Esophagus muscularis mucosa (tissue), 4 donors: ENCODE results near the gene MMP7. TPM values are rescaled to one million over a fixed set of nuclear protein-coding genes. Genes with fewer than 3 reads are reported as not detected.

Experiments used
- DNase-seq: peaks from one replicate; pipeline ENCODE4 v3.0.0-alpha.2; 2017; ENCODE audit errors: extremely low spot score
- H3K27ac ChIP-seq, 4 donors: fragments of 200-600 bp; sonication (generic); replicated peaks in 1 of 4; 1 replicate in 3 of 4; 2 replicates in 1 of 4; pipeline ENCODE4 v1.5.1; 2016 to 2019; ENCODE audit warnings: mild to moderate bottlenecking in 1 of 4
- H3K27me3 ChIP-seq, 4 donors: fragments of 200-600 bp; sonication (generic); one replicate each; pipeline versions ENCODE4 v1.5.1 to v1.6.0; 2016 to 2019
- H3K36me3 ChIP-seq, 4 donors: fragments of 200-600 bp; sonication (generic); one replicate each; pipeline ENCODE4 v1.5.1; 2016 to 2019
- H3K4me1 ChIP-seq, 4 donors: fragments of 200-600 bp; sonication (generic); one replicate each; pipeline ENCODE4 v1.5.1; 2016 to 2019
- H3K4me3 ChIP-seq, 4 donors: fragments of 200-600 bp; sonication (generic); 1 replicate in 2 of 4; 2 replicates in 2 of 4; pipeline ENCODE4 v1.5.1; 2016 to 2019; ENCODE audit warnings: mild to moderate bottlenecking in 4 of 4, moderate library complexity in 1 of 4
- H3K9me3 ChIP-seq, 4 donors: fragments of 200-600 bp; sonication (generic); 1 replicate in 3 of 4; 2 replicates in 1 of 4; pipeline ENCODE4 v1.5.1; 2016 to 2019
- EP300 ChIP-seq: sonication (generic); formaldehyde crosslinking; IDR thresholded peaks from one replicate; pipeline ENCODE4 v1.6.1; 2017; ENCODE audit warnings: antibody characterized with exemption
- POLR2A ChIP-seq: fragments of 450-650 bp; IDR thresholded peaks from one replicate; pipeline ENCODE4 v1.6.1; 2017; ENCODE audit warnings: antibody characterized with exemption, moderate library complexity, mild to moderate bottlenecking, low read depth
- POLR2AphosphoS5 ChIP-seq, 2 donors: sonication (generic); formaldehyde crosslinking; IDR thresholded peaks; one replicate each; pipeline ENCODE4 v1.6.1; 2017; ENCODE audit warnings: antibody characterized with exemption in 2 of 2
- WGBS: methylation state at CpG from one replicate; pipeline ENCODE4 v1.1.5; 2018; 5-methylcytosine and 5-hydroxymethylcytosine counted together
- intact Hi-C: fragments of 100-400 bp; cut with DNase I; formaldehyde crosslinking; loops from one replicate; pipeline ENCODE4 v1.15.1; 2023
- total RNA-seq, 4 donors: library from RNA; depleted of rRNA; stranded (reverse); fragments of >200 nt; gene quantifications; one replicate each; pipeline versions ENCODE4 v1.1.0 to v1.2.1, GENCODE V29; 2016
- TF ChIP-seq, protein P1 (sequence below), 3 experiments: fragments of 200-600 bp in 2 of 3; fragments of 450-650 bp in 1 of 3; sonication (generic) in 2 of 3; IDR thresholded peaks; one replicate each; pipeline ENCODE4 v1.5.1; 2017 to 2019; ENCODE audit warnings: antibody characterized with exemption in 3 of 3, mild to moderate bottlenecking in 2 of 3, moderate library complexity in 1 of 3

MMP7 gene
- total RNA-seq, 4 donors from 2014 or later = not detected

DNA sequence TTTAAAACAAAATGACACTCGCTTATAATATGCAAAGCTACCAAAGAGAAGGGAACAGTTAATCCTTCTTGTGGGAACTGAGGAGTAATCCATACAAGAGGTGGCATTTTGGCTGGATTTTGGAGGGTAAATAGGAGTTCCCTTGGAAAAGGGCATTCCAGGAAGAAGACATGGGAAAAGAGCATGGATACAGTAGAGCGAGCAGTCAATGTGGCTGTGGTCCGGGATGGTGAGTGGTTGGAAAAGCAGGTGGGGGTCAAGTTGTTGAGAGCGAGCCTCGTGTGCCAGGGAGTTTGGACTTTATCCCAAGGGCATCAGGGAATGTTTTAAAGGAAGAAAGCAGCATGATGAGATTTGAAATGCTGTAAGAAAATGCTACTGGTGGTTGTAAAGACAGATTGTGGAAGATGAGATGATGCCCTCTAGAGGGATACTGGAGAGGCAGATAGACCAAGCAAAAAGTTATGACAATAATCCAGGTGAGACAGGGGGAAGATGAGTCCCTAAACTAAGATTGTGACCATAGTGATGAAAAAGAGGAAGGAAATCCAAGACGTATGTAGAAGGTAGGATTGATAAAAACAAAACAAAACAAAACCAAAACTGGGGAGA, 3.8 kb upstream of the MMP7 start:
- DNase-seq = no peak
- TF ChIP-seq, protein P1, sequence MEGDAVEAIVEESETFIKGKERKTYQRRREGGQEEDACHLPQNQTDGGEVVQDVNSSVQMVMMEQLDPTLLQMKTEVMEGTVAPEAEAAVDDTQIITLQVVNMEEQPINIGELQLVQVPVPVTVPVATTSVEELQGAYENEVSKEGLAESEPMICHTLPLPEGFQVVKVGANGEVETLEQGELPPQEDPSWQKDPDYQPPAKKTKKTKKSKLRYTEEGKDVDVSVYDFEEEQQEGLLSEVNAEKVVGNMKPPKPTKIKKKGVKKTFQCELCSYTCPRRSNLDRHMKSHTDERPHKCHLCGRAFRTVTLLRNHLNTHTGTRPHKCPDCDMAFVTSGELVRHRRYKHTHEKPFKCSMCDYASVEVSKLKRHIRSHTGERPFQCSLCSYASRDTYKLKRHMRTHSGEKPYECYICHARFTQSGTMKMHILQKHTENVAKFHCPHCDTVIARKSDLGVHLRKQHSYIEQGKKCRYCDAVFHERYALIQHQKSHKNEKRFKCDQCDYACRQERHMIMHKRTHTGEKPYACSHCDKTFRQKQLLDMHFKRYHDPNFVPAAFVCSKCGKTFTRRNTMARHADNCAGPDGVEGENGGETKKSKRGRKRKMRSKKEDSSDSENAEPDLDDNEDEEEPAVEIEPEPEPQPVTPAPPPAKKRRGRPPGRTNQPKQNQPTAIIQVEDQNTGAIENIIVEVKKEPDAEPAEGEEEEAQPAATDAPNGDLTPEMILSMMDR (IDR thresholded peaks at IDR 0.05) = no peak
- no peak for TF ChIP-seq EP300
- TF ChIP-seq POLR2A = no peak
- TF ChIP-seq POLR2AphosphoS5 (IDR thresholded peaks at IDR 0.05) = no peak
- no peak overlapping the region for H3K4me3 ChIP-seq
- no peaks in the 10 kb centered on the region for H3K4me1 ChIP-seq
- WGBS = 81% methylated on average over 6 of the region's 6 CpGs
- no peaks in the 10 kb centered on the region for H3K27me3 ChIP-seq
- intact Hi-C loops = no loop called here
- H3K36me3 ChIP-seq = no peaks in the 10 kb centered on the region
- H3K9me3 ChIP-seq = no peaks in the 10 kb centered on the region
- H3K27ac ChIP-seq = no peak overlapping the region

DNA sequence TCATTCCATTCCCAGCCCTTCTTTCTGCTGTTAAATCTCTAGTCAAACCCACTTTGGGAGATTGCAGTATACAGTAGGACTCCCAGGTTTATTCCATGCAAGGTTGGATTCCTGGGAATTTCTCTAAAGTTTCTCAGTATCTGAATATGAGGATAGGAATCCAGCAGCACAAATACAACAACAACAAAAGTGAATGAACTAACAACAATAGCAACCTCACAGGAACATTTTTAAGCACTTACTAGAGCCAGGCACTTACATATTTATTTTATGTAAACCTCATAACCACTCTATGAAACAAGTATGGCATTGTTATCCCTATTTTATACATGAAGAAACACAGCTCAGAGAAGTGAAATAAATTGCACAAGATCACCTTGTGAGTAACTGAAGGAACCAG, 1.9 kb downstream of the MMP7 start:
- intact Hi-C loops = no loop called here
- Histone ChIP-seq H3K4me1 (no peaks in the 10 kb centered on the region), H3K27ac (no peak overlapping the region), H3K9me3 (no peaks in the 10 kb centered on the region), H3K27me3 (no peaks in the 10 kb centered on the region), H3K4me3 (no peak overlapping the region), H3K36me3 (no peaks in the 10 kb centered on the region)
- TF ChIP-seq EP300 (no peak), POLR2AphosphoS5 (IDR thresholded peaks at IDR 0.05) (no peak), POLR2A (no peak)
- TF ChIP-seq, protein P1 (IDR thresholded peaks at IDR 0.05) = no peak
- no peak for DNase-seq

DNA sequence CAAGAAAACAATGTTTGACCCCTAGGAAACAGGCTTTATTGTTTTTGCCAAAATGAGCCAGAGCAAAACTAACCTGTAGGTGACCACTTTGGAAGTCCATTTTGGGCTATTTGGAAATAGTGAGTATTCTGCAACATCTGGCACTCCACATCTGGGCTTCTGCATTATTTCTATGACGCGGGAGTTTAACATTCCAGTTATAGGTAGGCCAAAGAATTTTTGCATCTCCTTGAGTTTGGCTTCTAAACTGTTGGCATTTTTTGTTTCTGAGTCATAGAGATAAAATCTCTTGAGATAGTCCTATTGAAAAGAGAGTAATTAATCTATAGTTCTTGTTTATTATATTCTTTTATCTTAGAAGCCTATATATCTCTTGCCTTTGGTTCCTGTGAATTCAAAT, 2.9 kb downstream of the MMP7 start:
- Histone ChIP-seq H3K27ac (no peak overlapping the region), H3K9me3 (no peaks in the 10 kb centered on the region), H3K36me3 (no peaks in the 10 kb centered on the region), H3K4me3 (no peak overlapping the region), H3K27me3 (no peaks in the 10 kb centered on the region), H3K4me1 (no peaks in the 10 kb centered on the region)
- 95% methylated on average over 2 of the region's 2 CpGs for WGBS
- TF ChIP-seq EP300 (no peak), POLR2AphosphoS5 (IDR thresholded peaks at IDR 0.05) (no peak), POLR2A (no peak)
- intact Hi-C loops = no loop called here
- no peak for DNase-seq

DNA sequence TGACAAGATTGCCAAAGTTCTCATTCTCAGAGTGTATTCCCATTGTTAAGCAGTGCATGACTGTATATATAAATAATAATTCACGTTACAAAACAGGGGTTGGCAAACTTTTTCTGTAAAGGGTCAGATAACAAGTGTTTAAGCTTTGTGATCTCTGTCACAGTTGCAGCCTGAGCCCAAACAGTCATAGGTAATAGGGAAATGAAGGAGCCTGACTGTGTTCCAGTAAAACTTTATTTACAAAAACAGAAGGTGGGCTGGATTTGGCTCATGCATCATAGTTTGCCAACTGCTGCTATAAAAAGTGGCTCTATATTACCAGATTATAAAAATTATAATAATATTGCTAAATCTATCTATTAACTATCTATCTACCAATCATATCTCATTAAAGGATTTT, 3.5 kb downstream of the MMP7 start:
- Histone ChIP-seq H3K36me3 (no peaks in the 10 kb centered on the region), H3K4me1 (no peaks in the 10 kb centered on the region), H3K4me3 (no peak overlapping the region), H3K27ac (no peak overlapping the region), H3K9me3 (no peaks in the 10 kb centered on the region), H3K27me3 (no peaks in the 10 kb centered on the region)
- intact Hi-C loops = no loop called here
- WGBS = 92% methylated on average over 1 of the region's 1 CpG
- DNase-seq = no peak
- no peak for TF ChIP-seq POLR2AphosphoS5 (IDR thresholded peaks at IDR 0.05)
- TF ChIP-seq EP300 = no peak
- TF ChIP-seq POLR2A = no peak
- TF ChIP-seq, protein P1 (IDR thresholded peaks at IDR 0.05) = no peak

DNA sequence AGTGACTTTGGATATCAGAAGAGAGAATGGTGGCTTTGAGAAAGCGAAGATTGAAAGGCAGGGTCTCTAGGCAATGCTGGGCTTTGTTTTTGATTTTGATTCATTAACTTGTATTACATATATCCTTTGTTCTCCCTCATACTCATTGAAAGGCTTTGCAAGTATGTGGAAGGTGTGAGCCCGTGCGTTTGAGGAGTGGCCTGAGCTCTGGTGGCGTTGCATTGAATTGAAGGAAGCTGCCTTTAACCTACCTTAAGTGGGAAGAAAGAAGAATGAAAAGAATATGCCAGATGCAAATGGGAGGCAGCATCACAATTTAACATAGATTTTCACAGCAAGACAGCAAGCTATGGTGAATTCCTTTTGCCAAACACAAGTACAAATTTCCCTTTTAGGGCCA, 6.7 kb downstream of the MMP7 start:
- WGBS = 93% methylated on average over 4 of the region's 4 CpGs
- Histone ChIP-seq H3K27me3 (no peaks in the 10 kb centered on the region), H3K36me3 (no peaks in the 10 kb centered on the region), H3K4me3 (no peak overlapping the region), H3K9me3 (no peaks in the 10 kb centered on the region), H3K4me1 (no peaks in the 10 kb centered on the region), H3K27ac (no peak overlapping the region)
- TF ChIP-seq, protein P1 (IDR thresholded peaks at IDR 0.05) = no peak
- TF ChIP-seq POLR2AphosphoS5 (IDR thresholded peaks at IDR 0.05) (no peak), POLR2A (no peak)
- DNase-seq = no peak
- intact Hi-C loops = no loop called here
